DMS79 (cell line): ENCODE measurements around the gene STAT5B.
"Not testable (repeated sequence)": the region's sequence is repeated elsewhere in the genome, so short reads cannot be mapped to it uniquely, and the experiment has no call there.

Experiments used
- DNase-seq: peaks from one replicate; lab custom pipeline; 2025; lab: John Stamatoyannopoulos, UW

STAT5B gene

DNA sequence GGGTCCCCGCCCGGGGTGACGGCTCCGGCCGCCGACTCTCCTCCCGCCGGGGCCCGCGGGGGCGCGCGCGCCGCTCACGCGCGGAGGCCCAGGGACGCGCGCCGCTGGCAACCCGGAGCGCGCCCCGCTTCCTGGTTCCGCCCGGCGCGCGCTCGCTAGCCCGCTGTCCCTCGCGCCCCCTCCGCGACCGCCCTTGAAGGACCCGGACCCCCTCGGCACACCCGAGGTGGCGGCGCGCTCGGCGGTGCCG, at the start of gene STAT5B:
TSS of gene STAT5B (minus strand) at position 33 of the 250 bp plus-strand sequence. CDS start 44,264 bp downstream, outside the sequence.
- DNase-seq, result no peak

DNA sequence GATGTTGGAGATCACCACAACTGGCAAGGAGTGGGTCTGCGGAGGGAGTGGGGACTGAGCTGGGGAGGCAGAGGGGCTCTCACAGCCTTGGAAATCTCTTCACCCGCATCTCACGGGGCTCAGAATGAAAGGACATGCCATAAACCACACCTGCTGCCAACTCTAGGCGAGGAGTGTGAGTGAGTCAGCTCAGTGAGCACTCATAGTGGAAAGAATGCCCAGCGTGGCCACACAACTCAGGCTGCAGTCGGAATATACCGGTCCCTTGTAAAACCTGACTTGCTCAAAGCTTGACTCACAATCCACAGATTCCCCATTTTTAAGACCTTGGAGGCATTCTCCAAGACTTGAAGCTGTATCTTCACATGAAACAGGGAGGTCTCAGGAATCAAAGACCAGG, 48.8 kb upstream of the STAT5B start:
- no peak for DNase-seq

DNA sequence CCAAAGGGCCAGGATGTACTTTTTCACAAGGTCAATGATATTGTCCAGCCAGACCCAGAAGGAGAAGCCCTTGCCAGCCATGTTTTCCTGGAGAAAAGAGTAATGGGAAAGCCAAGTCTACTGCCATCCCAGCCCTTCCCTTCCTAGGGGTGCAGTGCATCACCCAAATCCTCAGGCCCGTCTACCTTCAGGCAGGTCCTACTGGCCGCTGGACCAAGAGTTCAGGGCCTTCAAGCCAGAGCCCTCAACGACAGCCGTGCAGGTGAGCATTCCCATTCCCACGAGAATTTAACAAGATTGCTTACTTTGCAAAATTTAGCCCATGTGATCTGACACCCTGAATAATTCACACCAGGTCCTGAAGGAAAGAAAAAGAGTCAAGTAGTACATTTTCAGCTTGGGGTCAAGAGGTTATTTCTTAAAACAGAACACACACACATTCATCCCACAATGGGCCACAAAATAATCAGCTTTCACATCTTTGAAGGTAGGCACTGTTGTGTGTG, 47.1 kb upstream of the STAT5B start:
- DNase-seq, result no peak

DNA sequence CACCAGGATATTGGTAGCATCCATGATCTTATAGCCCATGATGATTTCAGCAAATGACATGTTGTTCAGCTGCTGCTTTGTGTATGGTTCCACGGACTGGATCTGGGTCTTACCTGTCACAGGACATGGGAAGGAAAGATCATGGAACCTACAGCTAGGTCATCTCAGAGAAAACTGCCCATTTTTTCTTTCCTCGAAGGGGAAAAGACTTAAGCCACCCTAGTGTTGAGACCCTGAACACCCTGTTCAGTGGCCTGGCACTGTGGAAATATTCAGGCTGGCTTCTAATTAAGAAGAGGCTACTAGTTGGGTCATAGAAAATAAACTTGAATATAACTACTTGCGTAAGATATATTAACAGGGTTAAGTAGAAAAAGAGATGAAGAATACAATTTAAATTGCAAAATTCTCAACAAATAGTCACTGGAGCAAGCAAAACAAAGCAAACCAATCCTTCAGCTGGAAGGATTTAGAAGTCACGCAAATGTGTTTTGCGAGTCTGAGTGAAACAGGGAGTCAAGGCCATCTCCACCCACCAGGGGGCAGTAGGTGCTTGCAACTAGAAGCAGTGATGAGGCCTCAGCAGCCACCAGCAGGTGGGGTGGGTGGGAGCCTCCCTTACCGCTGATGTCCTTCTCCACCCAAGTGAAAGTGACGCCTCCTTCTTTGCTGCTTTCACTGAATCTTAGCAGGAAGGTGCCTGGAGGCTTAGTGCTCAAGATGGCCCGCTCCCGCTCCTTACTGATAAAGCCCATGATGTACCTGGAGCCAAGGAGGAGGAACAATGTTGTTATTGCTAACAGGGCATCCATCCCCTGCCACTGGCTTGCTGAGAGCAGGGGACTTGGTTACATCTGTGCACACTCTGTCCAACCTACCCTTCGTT, 46.4 kb upstream of the STAT5B start:
- DNase-seq, result peak; percentile 66

DNA sequence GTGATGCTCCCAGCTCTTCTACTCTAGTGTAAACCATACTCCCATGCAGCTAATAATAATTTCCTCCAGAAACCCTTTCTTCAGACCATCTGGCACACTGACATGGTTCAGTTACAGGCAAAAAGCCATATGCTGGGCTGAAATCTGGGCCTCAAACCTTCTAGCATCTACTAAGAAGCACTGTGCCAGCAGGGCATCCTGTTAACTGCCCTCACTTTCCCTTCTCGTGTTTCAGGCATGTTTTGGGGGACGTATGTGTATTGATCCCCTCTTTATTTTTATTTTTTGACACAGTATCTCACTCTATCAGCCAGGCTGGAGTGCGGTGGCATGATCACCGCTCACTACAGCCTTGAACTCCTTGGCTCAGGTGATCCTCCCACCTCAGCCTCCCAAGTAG, 45.4 kb upstream of the STAT5B start:
- DNase-seq, result no peak

DNA sequence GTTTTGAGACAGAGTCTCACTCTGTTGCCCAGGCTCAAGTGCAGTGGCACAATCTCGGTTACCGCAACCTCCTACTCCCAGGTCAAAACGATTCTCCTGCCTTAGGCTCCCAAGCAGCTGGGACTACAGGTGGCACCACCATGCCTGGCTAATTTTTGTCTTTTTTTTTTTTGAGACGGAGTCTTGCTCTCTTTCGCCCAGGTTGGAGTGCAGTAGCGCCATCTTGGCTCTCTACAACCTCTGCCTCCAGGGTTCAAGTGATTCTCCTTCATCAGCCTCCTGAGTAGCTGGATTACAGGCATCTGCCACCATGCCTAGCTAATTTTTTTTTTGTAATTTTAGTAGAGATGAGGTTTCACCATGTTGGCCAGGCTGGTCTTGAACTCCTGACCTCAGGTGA, 41.8 kb upstream of the STAT5B start:
- not testable (repeated sequence) for DNase-seq

DNA sequence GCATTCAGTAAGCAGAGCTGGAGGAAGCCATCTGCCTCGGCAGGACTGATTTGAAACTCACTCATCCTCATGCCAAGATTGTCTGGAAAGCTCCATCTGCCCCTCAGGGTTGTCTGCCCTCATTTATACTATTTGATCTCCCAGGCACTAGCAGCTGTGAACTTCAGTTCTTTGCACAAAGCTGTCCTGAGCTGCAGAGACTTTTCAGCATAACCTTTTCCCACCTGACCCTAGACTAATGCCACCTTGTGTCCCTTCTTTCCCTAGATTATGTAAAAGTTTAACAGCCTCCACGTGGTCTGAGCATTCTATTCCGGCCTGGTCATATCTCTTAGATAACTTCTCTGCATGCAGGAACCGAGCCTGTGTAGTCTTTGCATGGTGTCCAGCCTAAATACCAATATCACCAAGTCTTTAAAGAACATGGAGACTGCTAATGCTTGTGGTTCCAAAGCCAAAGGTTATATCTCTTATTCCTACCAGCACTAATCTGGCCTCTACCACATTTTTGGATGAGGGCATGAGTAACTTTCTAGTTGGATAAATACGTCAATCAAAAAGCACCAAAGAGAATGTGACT, 41.2 kb upstream of the STAT5B start:
- no peak for DNase-seq

DNA sequence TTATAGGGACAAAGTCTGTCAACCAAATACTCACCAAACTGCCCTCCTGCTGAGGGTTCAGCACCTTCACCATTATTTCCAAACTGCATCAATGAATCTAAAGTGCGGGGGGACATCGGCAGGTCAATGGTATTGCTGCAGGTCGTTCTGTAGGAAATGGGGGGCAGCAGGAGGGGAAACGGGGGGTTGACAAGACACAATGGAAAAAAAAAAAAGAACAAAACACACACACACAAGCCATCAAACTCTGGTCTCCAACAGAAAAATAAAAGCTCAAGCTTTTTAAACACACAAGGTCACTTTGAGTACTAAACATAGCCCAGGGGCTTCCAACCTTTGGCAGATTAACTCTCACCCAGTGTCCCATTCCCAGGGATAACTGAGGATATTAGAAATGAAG, 40.6 kb upstream of the STAT5B start:
- DNase-seq, result no peak

DNA sequence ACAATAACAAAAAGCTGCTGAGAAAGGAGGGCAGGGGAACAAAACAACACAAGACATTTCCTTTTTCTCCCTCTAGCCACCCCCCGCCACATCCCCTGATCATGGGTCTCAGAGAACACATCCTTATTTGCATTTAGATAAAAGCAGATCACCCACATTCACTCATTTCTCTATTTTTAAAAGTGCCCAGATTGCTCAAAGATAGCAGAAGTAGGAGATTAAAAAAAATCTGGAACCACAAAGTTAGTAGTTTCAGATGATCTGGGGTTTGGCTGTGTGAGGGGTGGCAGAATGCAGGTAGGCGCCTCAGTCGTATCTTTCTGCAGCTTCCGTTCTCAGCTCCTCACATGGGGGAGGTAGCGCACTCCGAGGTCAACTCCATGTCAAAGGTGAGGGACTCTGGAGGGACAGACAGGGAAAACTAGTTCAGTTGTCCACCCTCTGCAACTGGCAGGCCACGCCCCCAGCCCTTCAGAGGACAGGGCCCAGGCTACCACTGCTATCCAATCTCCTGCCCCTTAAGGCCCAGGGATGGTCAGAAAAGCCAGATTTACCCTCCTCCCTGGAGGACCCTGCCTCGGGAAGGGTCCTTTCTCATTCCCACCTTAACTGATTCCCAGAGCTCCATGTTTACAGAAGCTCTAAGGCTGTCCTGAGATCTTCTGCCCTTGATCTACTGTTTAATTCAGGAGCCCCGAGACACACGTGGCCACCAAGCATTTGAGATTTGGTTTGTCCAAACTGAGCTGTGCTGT, 39.4 kb upstream of the STAT5B start:
- no peak for DNase-seq

DNA sequence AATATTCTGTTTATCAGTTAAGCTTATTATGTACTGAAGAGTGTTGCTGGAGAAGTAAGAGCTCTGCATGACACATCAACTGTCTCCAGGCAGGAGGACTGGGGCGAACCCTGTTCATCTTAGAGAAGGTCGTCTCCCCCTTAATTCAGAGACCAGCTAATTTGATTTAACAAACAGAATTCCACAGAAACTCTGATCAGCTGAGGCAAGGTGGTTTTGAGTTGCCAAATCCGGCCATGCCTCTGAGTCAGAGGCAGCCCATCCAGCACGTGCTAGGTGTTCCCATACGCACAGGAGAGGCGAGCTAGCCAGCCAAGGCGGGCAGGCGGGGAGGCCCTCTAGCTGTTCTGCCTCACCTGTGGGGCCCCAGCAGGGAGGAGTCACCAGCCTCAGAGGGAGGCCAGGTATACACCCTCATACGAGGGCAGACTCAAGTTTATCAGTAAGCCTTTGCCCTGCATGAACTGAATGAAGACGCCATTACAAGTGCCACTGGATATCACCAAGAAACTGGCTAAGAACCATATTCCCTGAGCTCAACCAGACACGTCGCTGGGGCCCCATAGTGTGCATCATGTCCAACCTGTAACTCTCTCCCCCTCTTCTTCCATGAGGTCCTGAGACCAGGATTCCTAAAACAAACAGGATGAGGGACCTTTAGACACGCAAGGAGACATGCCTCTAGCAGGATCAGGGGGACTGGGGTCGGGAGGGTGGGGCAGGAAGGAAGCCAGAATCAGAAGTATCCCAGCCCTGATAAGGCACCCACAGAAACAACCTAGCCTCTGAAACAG, 37.8 kb upstream of the STAT5B start:
- DNase-seq, result no peak

DNA sequence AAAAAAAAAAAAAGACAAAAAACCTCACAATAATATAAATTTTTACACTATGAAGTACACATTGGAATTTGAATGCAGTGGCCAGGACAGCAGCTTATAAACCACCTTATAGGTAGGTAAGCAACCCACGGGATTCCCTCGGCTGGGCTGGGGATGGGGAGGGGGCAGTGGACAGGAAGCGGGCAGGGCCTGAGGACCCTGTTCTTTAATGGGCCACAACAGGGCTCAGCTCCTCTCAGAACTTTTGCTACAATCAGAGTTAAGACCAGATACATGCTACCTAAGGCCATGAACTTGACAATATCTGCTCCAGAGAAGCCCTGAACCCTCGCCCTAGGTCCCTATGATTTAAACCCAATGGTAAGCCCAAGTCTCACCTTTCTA, 37.2 kb upstream of the STAT5B start:
- DNase-seq, result no peak

DNA sequence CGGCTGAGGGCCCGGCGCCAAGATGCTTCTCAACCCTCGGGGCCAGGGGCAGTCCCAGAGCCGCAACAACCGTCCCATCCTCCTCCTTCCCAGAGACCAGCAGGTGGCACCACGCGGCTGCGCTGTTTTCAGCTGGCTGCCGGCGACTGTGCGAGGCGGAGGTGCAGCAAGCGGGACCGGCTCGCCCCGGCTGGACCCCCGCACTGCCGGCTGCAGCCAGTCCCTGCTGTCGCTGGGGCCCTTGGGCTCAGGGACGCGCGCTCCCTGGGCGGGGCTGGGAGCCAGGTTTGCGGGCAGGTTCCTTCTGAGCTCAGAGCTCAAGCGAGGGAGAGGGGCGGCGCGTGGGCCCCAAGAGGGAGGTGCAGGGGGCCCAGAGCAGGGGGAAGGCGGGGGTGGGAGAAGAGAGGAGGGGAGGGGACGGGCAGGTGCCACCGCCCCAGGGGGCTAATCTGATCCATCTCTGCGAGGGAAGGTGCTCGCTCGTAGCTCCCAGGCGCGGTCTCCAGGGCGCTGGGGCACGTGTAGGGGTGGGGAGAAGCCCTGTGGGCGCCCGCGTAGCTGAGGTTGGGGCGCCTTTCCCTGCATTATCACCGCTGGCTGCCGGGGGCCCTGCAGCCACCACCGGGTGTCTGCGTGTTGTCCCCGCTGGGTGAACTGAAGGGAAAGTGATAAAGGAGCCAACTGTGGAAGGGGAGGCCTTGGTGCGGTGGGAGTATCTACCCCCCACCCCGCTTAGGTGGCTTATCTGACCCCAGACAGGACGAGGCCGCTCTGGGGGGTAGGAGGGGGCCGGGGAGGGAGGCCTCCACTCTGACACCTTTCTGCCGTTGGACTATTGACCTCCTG, 36.3 kb upstream of the STAT5B start:
- DNase-seq, result peak; percentile 84

DNA sequence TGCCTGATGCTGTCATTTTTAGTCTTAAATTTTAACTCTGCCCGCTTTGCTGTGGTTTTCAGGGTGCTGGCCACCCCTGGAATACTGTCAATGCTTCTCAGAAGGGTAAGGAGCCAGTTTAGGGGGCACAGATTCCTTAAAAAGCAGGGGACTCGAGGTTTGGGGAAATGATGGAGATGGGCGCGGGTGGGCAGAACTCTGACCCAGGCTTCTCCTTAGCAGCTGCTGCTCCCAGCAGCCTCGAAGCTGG, 35.8 kb upstream of the STAT5B start:
- no peak for DNase-seq

DNA sequence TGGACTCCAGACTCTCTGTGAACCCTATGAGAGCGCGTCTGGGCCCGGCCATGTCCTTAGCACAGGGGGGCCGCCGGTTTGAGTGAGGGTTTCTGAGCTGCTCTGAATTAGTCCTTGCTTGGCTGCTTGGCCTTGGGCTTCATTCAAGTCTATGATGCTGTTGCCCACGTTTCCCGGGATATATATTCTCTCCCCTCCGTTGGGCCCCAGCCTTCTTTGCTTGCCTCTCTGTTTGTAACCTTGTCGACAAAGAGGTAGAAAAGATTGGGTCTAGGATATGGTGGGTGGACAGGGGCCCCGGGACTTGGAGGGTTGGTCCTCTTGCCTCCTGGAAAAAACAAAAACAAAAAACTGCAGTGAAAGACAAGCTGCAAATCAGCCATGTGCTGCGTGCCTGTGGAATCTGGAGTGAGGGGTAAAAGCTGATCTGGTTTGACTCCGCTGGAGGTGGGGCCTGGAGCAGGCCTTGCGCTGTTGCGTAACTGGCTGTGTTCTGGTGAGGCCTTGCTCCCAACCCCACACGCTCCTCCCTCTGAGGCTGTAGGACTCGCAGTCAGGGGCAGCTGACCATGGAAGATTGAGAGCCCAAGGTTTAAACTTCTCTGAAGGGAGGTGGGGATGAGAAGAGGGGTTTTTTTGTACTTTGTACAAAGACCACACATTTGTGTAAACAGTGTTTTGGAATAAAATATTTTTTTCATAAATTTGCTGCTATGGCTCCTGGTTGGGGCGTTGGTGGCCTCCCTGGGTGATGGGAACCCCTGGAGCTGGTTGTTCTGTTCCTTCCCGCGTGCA, 35.2 kb upstream of the STAT5B start:
- DNase-seq, result peak; percentile 27

DNA sequence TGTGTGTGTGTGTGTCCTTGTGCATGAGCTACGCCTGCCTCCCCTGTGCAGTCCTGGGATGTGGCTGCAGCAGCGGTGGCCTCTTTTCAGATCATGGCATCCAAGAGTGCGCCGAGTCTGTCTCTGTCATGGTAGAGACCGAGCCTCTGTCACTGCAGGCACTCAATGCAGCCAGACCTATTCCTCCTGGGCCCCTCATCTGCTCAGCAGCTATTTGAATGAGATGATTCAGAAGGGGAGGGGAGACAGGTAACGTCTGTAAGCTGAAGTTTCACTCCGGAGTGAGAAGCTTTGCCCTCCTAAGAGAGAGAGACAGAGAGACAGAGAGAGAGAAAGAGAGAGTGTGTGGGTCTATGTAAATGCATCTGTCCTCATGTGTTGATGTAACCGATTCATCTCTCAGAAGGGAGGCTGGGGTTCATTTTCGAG, 34.6 kb upstream of the STAT5B start:
- no peak for DNase-seq

DNA sequence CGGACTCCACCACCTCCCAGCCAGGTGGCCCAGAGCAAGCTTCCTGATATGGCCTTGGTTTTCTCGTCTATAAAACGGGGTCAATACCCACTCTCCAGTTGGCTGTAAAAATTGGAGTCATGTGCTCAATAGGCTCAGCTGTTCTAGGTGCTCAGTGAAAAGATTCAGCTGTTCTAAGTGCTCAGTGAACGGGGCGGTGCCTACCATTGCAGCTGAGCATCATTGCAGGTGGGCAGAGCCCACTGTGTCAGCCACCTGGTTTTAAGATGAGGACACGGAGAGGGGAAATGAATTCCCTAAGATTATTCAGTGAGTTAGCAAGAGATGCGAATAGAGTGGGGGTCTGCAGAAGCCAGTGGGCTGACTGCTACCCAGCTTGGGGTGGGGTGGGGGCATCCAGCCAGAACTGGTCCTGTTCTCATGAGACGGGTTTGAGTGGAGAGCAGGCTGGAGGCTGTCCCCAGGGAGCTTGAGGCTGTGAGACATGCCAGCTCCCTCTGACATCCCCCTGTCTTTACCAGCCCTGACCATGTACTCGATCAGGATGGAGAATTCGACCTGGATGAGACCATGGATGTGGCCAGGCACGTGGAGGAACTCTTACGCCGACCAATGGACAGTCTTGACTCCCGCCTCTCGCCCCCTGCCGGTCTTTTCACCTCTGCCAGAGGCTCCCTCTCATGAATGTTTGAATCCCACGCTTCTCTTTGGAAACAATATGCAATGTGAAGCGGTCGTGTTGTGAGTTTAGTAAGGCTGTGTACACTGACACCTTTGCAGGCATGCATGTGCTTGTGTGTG, 34.0 kb upstream of the STAT5B start:
- DNase-seq, result no peak

DNA sequence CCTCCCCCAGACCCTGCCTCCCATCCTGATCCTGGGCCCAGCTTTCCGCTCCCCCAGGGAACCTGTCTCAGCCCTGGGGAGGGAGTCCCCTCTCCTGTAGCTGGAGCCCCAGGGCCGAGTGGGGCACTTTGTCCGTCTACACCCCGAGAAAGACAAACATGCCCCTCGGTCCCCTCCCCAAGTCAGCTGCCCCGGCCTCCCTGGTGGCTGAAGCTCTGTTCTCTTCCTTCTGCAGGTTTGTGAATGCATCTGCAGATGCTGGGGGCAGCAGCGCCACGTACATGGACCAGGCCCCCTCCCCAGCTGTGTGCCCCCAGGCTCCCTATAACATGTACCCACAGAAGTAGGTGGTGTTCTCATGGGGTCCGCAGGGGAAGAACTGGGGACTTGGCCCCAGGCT, 33.0 kb upstream of the STAT5B start:
- DNase-seq, result no peak

DNA sequence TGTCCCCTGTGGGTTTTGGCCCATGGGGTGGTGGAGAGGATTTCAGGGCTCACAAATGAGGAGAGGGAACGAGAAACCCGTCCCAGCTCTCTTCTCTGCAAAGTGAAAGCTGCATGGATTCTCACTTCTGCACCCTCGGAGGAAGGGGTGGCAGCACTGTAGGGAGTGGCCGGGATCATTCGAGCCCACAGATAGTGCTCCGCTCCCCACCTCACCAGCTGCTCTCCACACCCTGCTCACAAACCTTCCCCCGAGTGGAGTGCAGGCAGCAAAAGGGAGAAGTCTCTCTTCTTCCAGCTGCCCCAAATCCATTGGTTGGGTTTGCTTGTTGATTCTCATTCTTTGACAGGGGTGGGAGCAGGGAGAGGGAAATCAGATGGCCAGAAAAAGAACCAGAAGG, 32.3 kb upstream of the STAT5B start:
- no peak for DNase-seq

DNA sequence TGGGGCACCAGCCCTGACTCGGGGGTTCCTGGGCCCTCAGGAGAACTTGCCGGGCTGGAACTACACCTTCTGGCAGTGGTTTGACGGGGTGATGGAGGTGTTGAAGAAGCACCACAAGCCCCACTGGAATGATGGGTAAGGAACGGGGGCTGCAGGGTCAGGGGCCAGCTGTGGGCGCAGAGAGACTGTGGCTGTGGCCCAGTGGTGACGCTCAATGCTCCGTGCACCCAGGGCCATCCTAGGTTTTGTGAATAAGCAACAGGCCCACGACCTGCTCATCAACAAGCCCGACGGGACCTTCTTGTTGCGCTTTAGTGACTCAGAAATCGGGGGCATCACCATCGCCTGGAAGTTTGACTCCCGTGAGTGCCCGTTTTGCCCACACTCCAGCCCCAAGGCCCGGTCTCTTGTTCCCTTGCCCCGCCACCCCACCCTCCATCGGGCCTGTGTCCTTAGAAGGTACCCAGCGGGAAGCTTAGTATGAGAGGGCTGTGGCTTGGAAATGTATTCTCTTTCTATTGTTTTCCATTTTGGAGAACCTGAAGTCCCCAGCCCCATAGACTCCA, 31.3 kb upstream of the STAT5B start:
- no peak for DNase-seq

DNA sequence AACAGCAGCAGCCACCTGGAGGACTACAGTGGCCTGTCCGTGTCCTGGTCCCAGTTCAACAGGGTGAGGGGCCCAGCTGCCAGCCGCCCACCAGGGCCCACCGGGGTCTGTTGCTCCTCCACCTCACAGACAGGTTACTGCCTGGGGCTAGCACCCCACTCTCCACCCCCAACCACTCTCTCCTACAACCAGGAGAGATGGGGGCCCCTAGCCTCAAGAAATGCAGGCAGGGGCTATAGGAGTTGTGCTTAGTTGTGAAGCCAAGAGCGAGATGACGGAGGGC, 30.1 kb upstream of the STAT5B start:
- DNase-seq, result no peak
